ENCODE measurements around the gene CREBZF. TPM values are rescaled to one million over a fixed set of nuclear protein-coding genes. Genes with fewer than 3 reads are reported as not detected.
A peak's percentile ranks its signal among the peaks of the same experiment; 100 is the strongest.

Gene CREBZF
- total and polyA plus RNA-seq, 2 donors (not counting 1 experiment from before 2014, with no cell fraction given) = 20.5 to 40.3 TPM

DNA sequence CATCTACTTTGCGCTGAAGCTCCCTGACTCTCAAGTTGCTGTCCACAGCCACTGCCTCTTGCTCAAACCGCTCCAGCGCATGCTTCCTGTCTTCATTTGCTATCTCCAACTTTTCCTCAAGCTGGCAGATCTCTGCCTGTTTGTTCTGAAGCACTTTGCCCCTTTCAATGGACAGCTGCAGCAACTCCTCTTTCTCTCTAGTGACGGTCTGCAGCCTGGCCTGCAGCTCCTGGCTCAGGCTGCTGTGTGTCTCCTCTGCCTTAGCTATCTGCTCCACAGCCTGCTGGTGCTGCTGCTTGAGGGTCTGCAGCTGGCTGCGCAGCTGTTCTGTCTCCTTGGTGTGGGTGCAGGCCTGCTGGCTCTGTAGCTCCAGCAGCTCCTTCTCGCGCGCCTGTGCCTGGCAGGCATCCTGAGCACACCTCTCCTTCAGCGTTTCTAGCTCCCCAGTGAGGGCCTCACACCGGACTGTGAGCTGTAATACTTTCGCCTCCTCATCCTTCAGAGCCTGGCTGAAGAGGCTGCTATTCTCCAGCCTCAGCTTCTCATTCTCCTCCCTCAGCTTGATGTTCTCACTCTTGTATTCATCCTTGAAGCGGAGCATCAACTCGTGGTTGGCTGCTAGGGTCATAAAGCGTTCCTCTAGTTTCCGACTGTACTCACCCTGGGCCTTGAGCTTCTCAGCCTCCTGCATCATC is 20.3 kb upstream of the CREBZF start:
- Histone ChIP-seq H3K4me2 (ENCODE audit: extremely low read depth, insufficient read depth, low read length) (peak overlapping the region; percentile 88), H3K27ac (ENCODE audit: insufficient read depth, low read length) (peak overlapping the region; percentile 84)

GRCh38 chr11:85682330-85683305 is 17.7 kb upstream of the CREBZF start:
- Histone ChIP-seq H3K4me2 (ENCODE audit: extremely low read depth, insufficient read depth, low read length) (peak overlapping the region; percentile 68), H2AFZ (ENCODE audit: low read length) (peak overlapping the region; percentile 74), H3K9me3 (ENCODE audit: control insufficient read depth, insufficient read depth, low read depth, low read length) (no peaks in the 10 kb centered on the region), H3K9ac (ENCODE audit: insufficient read depth, low read length) (peak overlapping the region; percentile 68), H3K27ac (ENCODE audit: insufficient read depth, low read length) (peak overlapping the region; percentile 48), H3K4me3 (replicated peaks in 1 of 4; ENCODE audit: control extremely low read depth in 1 of 4, insufficient read depth in 1 of 4, low read depth in 3 of 4, low read length in 4 of 4) (peak overlapping the region; percentile 42 to 71 (median 60)), H3K27me3 (ENCODE audit: control insufficient read depth, insufficient read depth, low read length) (no peaks in the 10 kb centered on the region), H3K79me2 (ENCODE audit: control insufficient read depth, insufficient read depth, low read length) (no peaks in the 10 kb centered on the region), H3K36me3 (ENCODE audit: control insufficient read depth, insufficient read depth, low read length) (no peaks in the 10 kb centered on the region), H4K20me1 (ENCODE audit: control insufficient read depth, extremely low read depth, insufficient read depth, low read length) (no peaks in the 10 kb centered on the region), H3K4me1 (ENCODE audit: control insufficient read depth, extremely low read depth, insufficient read depth, low read length) (peaks cover 21% of the 10 kb centered on the region)
- peak; percentile 51 to 67 for DNase-seq (ENCODE audit: low read depth in 2 of 2)
- TF ChIP-seq CTCF (conservative IDR thresholded peaks at IDR 0.05 in 1 of 2, IDR thresholded peaks at IDR 0.05 in 1 of 2; ENCODE audit: low read depth in 1 of 2, low read length in 2 of 2) (no peak), EZH2 (IDR thresholded peaks at IDR 0.05; ENCODE audit: low read length, missing control alignments) (no peak)

More for the DNA sequence above, 20.3 kb upstream of the CREBZF start:
- H2AFZ ChIP-seq (ENCODE audit: low read length) = peak overlapping the region; percentile 73
- H3K4me1 ChIP-seq (ENCODE audit: control insufficient read depth, extremely low read depth, insufficient read depth, low read length) = peaks cover 21% of the 10 kb centered on the region
- no peaks in the 10 kb centered on the region for H3K36me3 ChIP-seq (ENCODE audit: control insufficient read depth, insufficient read depth, low read length)
- no peaks in the 10 kb centered on the region for H3K9me3 ChIP-seq (ENCODE audit: control insufficient read depth, insufficient read depth, low read depth, low read length)
- TF ChIP-seq EZH2 (IDR thresholded peaks at IDR 0.05; ENCODE audit: low read length, missing control alignments) (no peak), CTCF (conservative IDR thresholded peaks at IDR 0.05 in 1 of 2, IDR thresholded peaks at IDR 0.05 in 1 of 2; ENCODE audit: low read depth in 1 of 2, low read length in 2 of 2) (no peak)
- no peaks in the 10 kb centered on the region for H3K79me2 ChIP-seq (ENCODE audit: control insufficient read depth, insufficient read depth, low read length)
- H4K20me1 ChIP-seq (ENCODE audit: control insufficient read depth, extremely low read depth, insufficient read depth, low read length) = no peaks in the 10 kb centered on the region
- no peaks in the 10 kb centered on the region for H3K27me3 ChIP-seq (ENCODE audit: control insufficient read depth, insufficient read depth, low read length)
- peak overlapping the region; percentile 30 to 66 (median 57) for H3K4me3 ChIP-seq (replicated peaks in 1 of 4; ENCODE audit: control extremely low read depth in 1 of 4, insufficient read depth in 1 of 4, low read depth in 3 of 4, low read length in 4 of 4)
- peak in 1 of 2 donors; percentile 82 for DNase-seq (ENCODE audit: low read depth in 2 of 2)
- H3K9ac ChIP-seq (ENCODE audit: insufficient read depth, low read length) = peak overlapping the region; percentile 60

- H3K9ac ChIP-seq (ENCODE audit: insufficient read depth, low read length) = no peak overlapping the region
- no peak overlapping the region for H3K4me2 ChIP-seq (ENCODE audit: extremely low read depth, insufficient read depth, low read length)
- TF ChIP-seq CTCF (conservative IDR thresholded peaks at IDR 0.05 in 1 of 2, IDR thresholded peaks at IDR 0.05 in 1 of 2; ENCODE audit: low read depth in 1 of 2, low read length in 2 of 2) (no peak), EZH2 (IDR thresholded peaks at IDR 0.05; ENCODE audit: low read length, missing control alignments) (no peak)
- H3K79me2 ChIP-seq (ENCODE audit: control insufficient read depth, insufficient read depth, low read length) = no peaks in the 10 kb centered on the region
- H3K27ac ChIP-seq (ENCODE audit: insufficient read depth, low read length) = no peak overlapping the region
- H3K27me3 ChIP-seq (ENCODE audit: control insufficient read depth, insufficient read depth, low read length) = no peaks in the 10 kb centered on the region
- peaks cover 15% of the 10 kb centered on the region for H3K4me1 ChIP-seq (ENCODE audit: control insufficient read depth, extremely low read depth, insufficient read depth, low read length)
- no peak for DNase-seq (ENCODE audit: low read depth in 2 of 2)
- no peak overlapping the region for H2AFZ ChIP-seq (ENCODE audit: low read length)
- H4K20me1 ChIP-seq (ENCODE audit: control insufficient read depth, extremely low read depth, insufficient read depth, low read length) = no peaks in the 10 kb centered on the region
- no peaks in the 10 kb centered on the region for H3K9me3 ChIP-seq (ENCODE audit: control insufficient read depth, insufficient read depth, low read depth, low read length)
- no peaks in the 10 kb centered on the region for H3K36me3 ChIP-seq (ENCODE audit: control insufficient read depth, insufficient read depth, low read length)
- H3K4me3 ChIP-seq (replicated peaks in 1 of 4; ENCODE audit: control extremely low read depth in 1 of 4, insufficient read depth in 1 of 4, low read depth in 3 of 4, low read length in 4 of 4) = no peak overlapping the region
These were observed 16.0 kb upstream of the CREBZF start for GRCh38 chr11:85680897-85681296.

Data from fibroblast of lung (primary cell).